Common myeloid progenitor, CD34-positive (primary cell): Measurements from ENCODE around the gene PDCD10. TPM values are rescaled to one million over a fixed set of nuclear protein-coding genes. Genes with fewer than 3 reads are reported as not detected.

ENCODE experiments used
- CTCF ChIA-PET: fragments of 350-600 bp; sonication (Branson Sonifier 250); formaldehyde crosslinking; loops from one replicate; lab custom pipeline; 2021; ENCODE audit warnings: antibody characterized with exemption; lab: Charles Lee
- POLR2A ChIA-PET: fragments of 350-600 bp; sonication (Branson Sonifier 250); formaldehyde crosslinking; loops from one replicate; lab custom pipeline; 2021; ENCODE audit warnings: antibody characterized with exemption; lab: Charles Lee
- DNase-seq, 3 donors: peaks; one replicate each; pipeline versions ENCODE4 v3.0.0 to v3.0.0-alpha.2; 2013
- H3K27ac ChIP-seq, 2 experiments: 1 replicate in 1 of 2; 2 replicates in 1 of 2; pipeline ENCODE4 v1.7.0; 2013; ENCODE audit warnings: inconsistent platforms in 2 of 2, low read length in 2 of 2, mild to moderate bottlenecking in 2 of 2, low read depth in 1 of 2, moderate library complexity in 1 of 2; ENCODE audit not compliant: severe bottlenecking in 2 of 2, insufficient read depth in 1 of 2, poor library complexity in 1 of 2
- H3K27me3 ChIP-seq, 5 experiments: replicated peaks in 2 of 5; 1 replicate in 3 of 5; 2 replicates in 2 of 5; pipeline versions ENCODE4 v1.6.1 to v1.7.0; 2013; ENCODE audit warnings: low read length in 4 of 5, mild to moderate bottlenecking in 2 of 5, moderate library complexity in 2 of 5, inconsistent platforms in 1 of 5; ENCODE audit not compliant: insufficient read depth in 5 of 5, control insufficient read depth in 4 of 5
- H3K36me3 ChIP-seq, 4 experiments: 1 replicate in 2 of 4; 2 replicates in 2 of 4; pipeline versions ENCODE4 v1.6.1 to v1.7.0; 2013; ENCODE audit warnings: low read length in 3 of 4, control low read depth in 1 of 4, mild to moderate bottlenecking in 1 of 4; ENCODE audit not compliant: control insufficient read depth in 4 of 4, insufficient read depth in 4 of 4
- H3K4me1 ChIP-seq, 4 experiments: 1 replicate in 3 of 4; 2 replicates in 1 of 4; pipeline versions ENCODE4 v1.6.1 to v1.7.1; 2013; ENCODE audit warnings: low read length in 3 of 4, mild to moderate bottlenecking in 3 of 4, control low read depth in 1 of 4, inconsistent platforms in 1 of 4, moderate library complexity in 1 of 4; ENCODE audit not compliant: control insufficient read depth in 4 of 4, insufficient read depth in 4 of 4; ENCODE audit errors: control extremely low read depth in 1 of 4
- H3K4me3 ChIP-seq, 7 experiments: 1 replicate in 4 of 7; 2 replicates in 3 of 7; pipeline versions ENCODE4 v1.5.1 to v1.7.0; 2013; ENCODE audit warnings: mild to moderate bottlenecking in 7 of 7, low read length in 6 of 7, moderate library complexity in 6 of 7, inconsistent platforms in 2 of 7, low read depth in 2 of 7, control low read depth in 1 of 7; ENCODE audit not compliant: insufficient read depth in 4 of 7, control insufficient read depth in 1 of 7; ENCODE audit errors: extremely low read depth in 1 of 7
- H3K9me3 ChIP-seq, 5 experiments: 1 replicate in 4 of 5; 2 replicates in 1 of 5; pipeline versions ENCODE4 v1.6.1 to v1.7.1; 2013; ENCODE audit warnings: low read length in 4 of 5, mild to moderate bottlenecking in 2 of 5, inconsistent platforms in 1 of 5, low read depth in 1 of 5, moderate library complexity in 1 of 5; ENCODE audit not compliant: control insufficient read depth in 4 of 5, insufficient read depth in 2 of 5; ENCODE audit errors: control extremely low read depth in 1 of 5
- WGBS: methylation state at CpG from one replicate; pipeline ENCODE4 v1.1.5; 2013; ENCODE audit not compliant: insufficient coverage; 5-methylcytosine and 5-hydroxymethylcytosine counted together
- polyA plus RNA-seq: library from polyadenylated mRNA; unstranded; fragments of 120-200 nt; gene quantifications from one replicate; pipeline ENCODE4 v1.2.1, GENCODE V29; 2013

PDCD10 gene
- 71.7 TPM for polyA plus RNA-seq

DNA sequence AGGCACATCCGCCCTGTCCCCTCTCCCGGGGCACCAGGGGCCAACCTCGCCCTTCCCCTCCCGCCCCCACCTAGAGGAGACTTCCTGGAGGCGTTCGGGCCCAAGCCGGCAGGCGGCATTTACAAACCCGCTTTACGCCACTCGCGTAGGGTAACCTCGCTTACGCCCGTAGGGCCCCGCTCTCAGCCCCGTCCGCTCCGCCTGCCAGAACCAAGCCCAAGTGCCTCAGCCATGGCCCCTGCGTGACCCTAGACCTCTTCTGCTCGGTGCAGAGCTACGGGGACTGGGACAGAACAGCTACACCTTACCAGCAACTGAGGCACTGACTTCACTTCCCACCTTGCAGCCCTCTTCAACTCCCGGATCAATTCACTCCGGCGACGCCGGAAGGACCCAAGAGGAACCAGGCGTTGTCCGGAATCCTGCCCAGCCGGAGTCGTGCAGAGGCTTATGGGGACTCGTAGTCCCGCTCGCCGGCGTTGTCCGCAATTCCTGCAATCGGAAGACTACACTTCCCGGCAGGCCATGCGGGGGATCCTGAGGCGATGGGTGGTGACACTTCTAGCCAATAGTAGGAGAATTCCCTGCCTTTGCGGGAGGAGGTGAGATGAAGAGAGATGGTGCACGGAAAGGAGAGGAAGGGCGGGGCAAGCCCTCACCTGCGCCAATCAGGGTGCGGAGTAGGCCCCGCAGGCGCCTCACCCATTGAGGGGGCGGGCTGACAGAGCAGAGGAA lies at the start of gene PDCD10:
Gene PDCD10, minus strand, starts transcription at position 395 of the 735 bp plus-strand sequence. CDS start 14,735 bp downstream, outside the sequence.
- H3K27ac ChIP-seq: peak within 1 kb of the TSS; percentile 69 to 90
- H3K4me1 ChIP-seq: peaks cover 3 to 45% (median 21%) of the 10 kb centered on the region in 4 experiments
- ChIA-PET CTCF (interaction anchor here (1.0 to 3.2 kb wide), 7 partner anchors 9 to 355 kb away, joined by 3 to 13 read pairs (median 4); partner anchors contain the start of gene ZBBX), POLR2A (interaction anchor here (1.4 kb wide), 1 partner anchor 15 kb away, joined by 3 read pairs; no protein-coding TSS in a partner anchor)
- H3K9me3 ChIP-seq: no peaks in the 10 kb centered on the region
- DNase-seq: peak; percentile 99 to 100 (median 99)
- WGBS: under 1% methylated on average over 39 of the region's 49 CpGs
- H3K27me3 ChIP-seq: no peaks in the 10 kb centered on the region
- H3K36me3 ChIP-seq: peaks cover 0 to 5% (median 3%) of the 10 kb centered on the region in 4 experiments
- H3K4me3 ChIP-seq: peak within 1 kb of the TSS; percentile 63 to 99 (median 97)

DNA sequence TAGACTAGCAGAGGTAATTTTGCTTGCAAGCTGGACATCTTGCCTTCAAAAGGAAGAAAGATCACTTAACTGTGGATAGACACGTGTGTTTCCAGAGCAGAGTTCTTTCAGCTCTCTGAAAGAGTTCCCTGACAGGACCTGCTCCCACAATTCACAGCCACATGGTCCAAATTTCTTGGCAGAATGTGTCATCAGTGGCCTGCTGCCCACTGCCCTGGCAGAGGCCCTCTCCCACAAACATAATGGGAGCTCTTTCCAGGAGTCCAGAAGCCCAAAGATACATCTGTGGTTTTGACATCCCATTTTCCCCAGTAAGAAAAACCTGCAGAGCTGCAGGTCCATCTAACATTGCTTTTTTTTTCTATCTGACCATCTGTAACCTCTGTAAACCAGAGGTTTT lies 49.1 kb upstream of the PDCD10 start:
- CTCF ChIA-PET: interaction anchor here (0.6 kb wide), 1 partner anchor 8 kb away, joined by 3 read pairs; no protein-coding TSS in a partner anchor

DNA sequence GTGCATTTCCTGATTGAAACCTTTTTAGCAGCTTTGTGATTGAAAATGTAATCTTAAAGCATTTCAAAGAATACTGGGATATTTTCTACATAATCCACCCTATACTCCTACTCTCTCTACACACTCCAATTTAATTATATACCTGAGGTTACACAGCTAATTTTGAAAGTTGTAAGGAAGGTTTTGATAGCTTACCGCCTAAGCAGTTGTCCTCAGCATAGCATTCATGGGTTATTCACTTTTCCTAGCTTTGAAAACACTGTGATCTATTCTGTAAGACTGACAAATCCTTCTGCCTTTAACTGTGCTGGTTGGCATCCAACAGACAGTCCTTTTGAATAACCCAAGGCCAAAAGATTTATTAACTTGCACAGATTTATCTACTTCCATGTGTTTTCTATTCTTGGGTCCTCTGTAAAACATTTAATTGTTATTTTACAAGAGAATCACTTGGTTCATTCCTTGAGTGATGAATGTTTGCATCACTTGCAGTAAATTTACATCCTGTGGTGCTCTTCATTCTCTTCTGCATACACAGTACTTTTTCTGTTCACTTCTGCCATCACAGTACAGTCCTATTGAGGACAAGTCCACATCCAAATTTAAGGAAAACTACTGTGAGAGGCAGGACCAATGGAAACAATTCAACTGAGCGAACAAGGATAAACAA lies 45.7 kb upstream of the PDCD10 start:
- no peaks in the 10 kb centered on the region for H3K4me1 ChIP-seq
- WGBS: 100% methylated on average over 1 of the region's 2 CpGs
- H3K27me3 ChIP-seq: no peaks in the 10 kb centered on the region
- POLR2A ChIA-PET: no interaction called here
- no peak overlapping the region for H3K4me3 ChIP-seq
- H3K9me3 ChIP-seq: peaks cover 0 to 10% (median 4%) of the 10 kb centered on the region in 5 experiments
- CTCF ChIA-PET: no interaction called here
- no peaks in the 10 kb centered on the region for H3K36me3 ChIP-seq
- H3K27ac ChIP-seq: no peak overlapping the region
- DNase-seq: no peak

More for the DNA sequence above, 49.1 kb upstream of the PDCD10 start:
- POLR2A ChIA-PET: no interaction called here
- Histone ChIP-seq H3K9me3 (no peaks in the 10 kb centered on the region), H3K4me1 (no peaks in the 10 kb centered on the region), H3K4me3 (no peak overlapping the region), H3K27ac (no peak overlapping the region), H3K36me3 (no peaks in the 10 kb centered on the region), H3K27me3 (no peaks in the 10 kb centered on the region)
- no peak for DNase-seq
- WGBS: 100% methylated on average over 1 of the region's 1 CpG

DNA sequence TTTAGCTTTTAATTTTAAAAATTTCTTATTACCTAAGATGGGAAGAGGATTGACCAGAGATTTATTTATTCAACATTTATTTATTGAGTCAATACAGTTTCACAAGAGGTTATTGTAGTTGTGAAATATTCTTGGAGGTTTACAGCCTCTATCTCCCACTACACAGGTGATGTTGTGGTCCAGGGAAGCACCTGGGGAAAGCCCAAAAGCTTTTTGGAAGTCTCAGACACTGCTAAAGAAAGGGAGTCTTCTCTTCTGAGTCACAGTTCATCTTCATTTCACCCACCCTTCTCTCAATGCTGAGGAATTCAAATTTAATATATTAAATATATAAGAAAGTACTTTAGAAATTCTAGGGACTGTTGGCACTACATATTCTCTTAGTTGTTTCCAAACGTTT lies 42.7 kb upstream of the PDCD10 start:
- H3K27me3 ChIP-seq: no peaks in the 10 kb centered on the region
- peaks cover 0 to 7% (median 2%) of the 10 kb centered on the region in 4 experiments for H3K4me1 ChIP-seq
- no peak overlapping the region for H3K27ac ChIP-seq
- 100% methylated on average over 1 of the region's 1 CpG for WGBS
- ChIA-PET POLR2A (no interaction called here), CTCF (no interaction called here)
- H3K4me3 ChIP-seq: no peak overlapping the region
- DNase-seq: no peak
- H3K36me3 ChIP-seq: no peaks in the 10 kb centered on the region
- H3K9me3 ChIP-seq: peaks cover 0 to 10% (median 4%) of the 10 kb centered on the region in 5 experiments

- POLR2A ChIA-PET: no interaction called here
- Histone ChIP-seq H3K27me3 (no peaks in the 10 kb centered on the region), H3K36me3 (no peaks in the 10 kb centered on the region), H3K4me3 (no peak overlapping the region), H3K27ac (no peak overlapping the region), H3K4me1 (peaks cover 0 to 7% (median 2%) of the 10 kb centered on the region in 4 experiments), H3K9me3 (peaks cover 0 to 10% (median 4%) of the 10 kb centered on the region in 5 experiments)
- no peak for DNase-seq
- CTCF ChIA-PET: interaction anchor here (0.5 kb wide), 1 partner anchor 32 kb away, joined by 3 read pairs; no protein-coding TSS in a partner anchor
- WGBS: 75% methylated on average over 4 of the region's 4 CpGs
Measured at GRCh38 chr3:167776066-167776685, 41.5 kb upstream of the PDCD10 start.

- DNase-seq: no peak
- peaks cover 0 to 10% (median 4%) of the 10 kb centered on the region in 5 experiments for H3K9me3 ChIP-seq
- ChIA-PET POLR2A (no interaction called here), CTCF (no interaction called here)
- peaks cover 0 to 7% (median 2%) of the 10 kb centered on the region in 4 experiments for H3K4me1 ChIP-seq
- no peaks in the 10 kb centered on the region for H3K27me3 ChIP-seq
- H3K27ac ChIP-seq: no peak overlapping the region
- no peak overlapping the region for H3K4me3 ChIP-seq
- H3K36me3 ChIP-seq: no peaks in the 10 kb centered on the region
- WGBS: no CpG with 5 or more reads among the region's 1 CpG
Measured at GRCh38 chr3:167773584-167773983, 38.9 kb upstream of the PDCD10 start.
